ENCODE results near the gene NUP62. TPM values are rescaled to one million over a fixed set of nuclear protein-coding genes. Genes with fewer than 3 reads are reported as not detected.
A peak's percentile ranks its signal among the peaks of the same experiment; 100 is the strongest.
"Not testable (repeated sequence)": the region's sequence is repeated elsewhere in the genome, so short reads cannot be mapped to it uniquely, and the experiment has no call there.

Gene NUP62, protein sequence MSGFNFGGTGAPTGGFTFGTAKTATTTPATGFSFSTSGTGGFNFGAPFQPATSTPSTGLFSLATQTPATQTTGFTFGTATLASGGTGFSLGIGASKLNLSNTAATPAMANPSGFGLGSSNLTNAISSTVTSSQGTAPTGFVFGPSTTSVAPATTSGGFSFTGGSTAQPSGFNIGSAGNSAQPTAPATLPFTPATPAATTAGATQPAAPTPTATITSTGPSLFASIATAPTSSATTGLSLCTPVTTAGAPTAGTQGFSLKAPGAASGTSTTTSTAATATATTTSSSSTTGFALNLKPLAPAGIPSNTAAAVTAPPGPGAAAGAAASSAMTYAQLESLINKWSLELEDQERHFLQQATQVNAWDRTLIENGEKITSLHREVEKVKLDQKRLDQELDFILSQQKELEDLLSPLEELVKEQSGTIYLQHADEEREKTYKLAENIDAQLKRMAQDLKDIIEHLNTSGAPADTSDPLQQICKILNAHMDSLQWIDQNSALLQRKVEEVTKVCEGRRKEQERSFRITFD
- polyA plus RNA-seq (2012; ENCODE audit: missing spikeins), result 40.0 TPM

DNA sequence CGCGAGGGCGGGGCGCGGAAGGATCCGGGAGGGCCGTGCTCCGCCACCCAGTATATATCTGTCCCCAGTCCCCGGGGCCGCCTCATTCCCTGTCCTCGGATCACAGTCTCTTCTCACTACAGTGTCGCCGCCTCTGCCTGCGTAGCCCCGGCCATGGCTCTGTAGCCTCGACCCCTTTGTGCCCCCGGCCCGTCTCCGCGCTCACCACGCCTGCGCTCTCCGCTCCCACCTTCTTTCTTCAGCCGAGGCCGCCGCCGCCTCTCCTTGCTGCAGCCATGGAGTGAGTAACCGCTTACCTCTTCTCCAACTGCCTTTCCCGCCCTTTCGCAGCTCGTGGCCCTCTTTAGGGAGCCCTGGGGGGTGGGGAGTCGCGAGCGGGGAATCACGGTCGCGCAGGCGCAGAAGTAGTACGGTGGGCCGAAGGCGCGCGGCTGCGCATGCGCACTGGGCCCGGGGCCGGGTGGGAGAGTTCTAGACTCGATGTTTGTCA lies at the start of gene NUP62, which contains the start of gene ATF5:
TSS of gene NUP62 (minus strand) at position 384 of the 490 bp plus-strand sequence. CDS start 19,697 bp downstream, outside the sequence.
TSS of gene ATF5 (plus strand) at position 85 of the 490 bp plus-strand sequence. CDS start 1,646 bp downstream, outside the sequence.
- TF ChIP-seq TAF1 (IDR thresholded peaks at IDR 0.05; ENCODE audit: borderline replicate concordance, low read depth, low read length) (peak; percentile 96), POLR2A (IDR thresholded peaks at IDR 0.05; ENCODE audit: low read depth, low read length) (peak; percentile 98), POLR2AphosphoS5 (IDR thresholded peaks at IDR 0.05; ENCODE audit: low read depth, low read length) (peak; percentile 96)
- FAIRE-seq (peak; percentile 94), DNase-seq (ENCODE audit: insufficient read length) (peak; percentile 93)

DNA sequence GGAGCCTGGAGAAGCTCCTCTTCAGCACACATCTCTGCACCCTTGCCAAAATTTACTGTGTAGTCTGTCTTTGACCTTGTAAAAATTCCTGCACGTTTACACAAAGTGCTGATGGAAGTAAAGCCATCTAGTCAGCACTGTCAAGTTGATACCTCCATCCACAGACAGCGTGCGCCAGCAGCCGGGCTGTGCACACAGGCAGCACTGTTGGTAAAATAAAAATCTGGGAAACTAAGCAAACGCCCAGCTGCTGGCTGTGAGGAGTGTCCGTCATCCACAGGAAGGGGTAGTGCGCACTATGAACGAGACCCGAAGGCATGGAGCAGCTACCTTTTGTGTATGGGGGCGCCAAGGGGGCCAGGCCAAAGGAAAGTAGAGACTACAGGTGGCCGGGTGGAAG lies 49.0 kb upstream of the NUP62 start:
- DNase-seq (ENCODE audit: insufficient read length) (no peak), FAIRE-seq (no peak)
- no peak for TF ChIP-seq POLR2A (IDR thresholded peaks at IDR 0.05; ENCODE audit: low read depth, low read length)
- no peak for TF ChIP-seq POLR2AphosphoS5 (IDR thresholded peaks at IDR 0.05; ENCODE audit: low read depth, low read length)
- no peak for TF ChIP-seq TAF1 (IDR thresholded peaks at IDR 0.05; ENCODE audit: borderline replicate concordance, low read depth, low read length)

DNA sequence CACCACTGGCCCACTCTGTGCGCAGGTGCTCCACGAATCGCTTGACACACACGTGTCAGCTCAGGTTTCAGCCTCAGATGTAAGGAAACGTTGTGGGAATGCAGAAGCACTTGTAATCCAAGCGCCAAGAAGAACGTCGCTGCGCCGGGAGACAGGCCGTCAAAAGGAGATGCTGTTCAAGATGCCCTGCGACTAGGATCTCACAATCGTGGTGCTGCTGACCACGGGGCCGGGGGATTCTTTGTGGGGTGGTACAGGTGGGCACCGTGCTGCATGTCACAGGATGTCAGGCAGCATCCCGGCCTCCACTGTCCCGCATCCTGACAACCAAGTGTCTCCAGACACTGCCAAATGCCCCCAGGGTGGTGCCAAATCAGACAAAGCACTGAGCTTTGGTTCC lies 48.6 kb upstream of the NUP62 start:
- TF ChIP-seq TAF1 (IDR thresholded peaks at IDR 0.05; ENCODE audit: borderline replicate concordance, low read depth, low read length), result no peak
- no peak for TF ChIP-seq POLR2AphosphoS5 (IDR thresholded peaks at IDR 0.05; ENCODE audit: low read depth, low read length)
- no peak for TF ChIP-seq POLR2A (IDR thresholded peaks at IDR 0.05; ENCODE audit: low read depth, low read length)
- DNase-seq (ENCODE audit: insufficient read length) (no peak), FAIRE-seq (no peak)

DNA sequence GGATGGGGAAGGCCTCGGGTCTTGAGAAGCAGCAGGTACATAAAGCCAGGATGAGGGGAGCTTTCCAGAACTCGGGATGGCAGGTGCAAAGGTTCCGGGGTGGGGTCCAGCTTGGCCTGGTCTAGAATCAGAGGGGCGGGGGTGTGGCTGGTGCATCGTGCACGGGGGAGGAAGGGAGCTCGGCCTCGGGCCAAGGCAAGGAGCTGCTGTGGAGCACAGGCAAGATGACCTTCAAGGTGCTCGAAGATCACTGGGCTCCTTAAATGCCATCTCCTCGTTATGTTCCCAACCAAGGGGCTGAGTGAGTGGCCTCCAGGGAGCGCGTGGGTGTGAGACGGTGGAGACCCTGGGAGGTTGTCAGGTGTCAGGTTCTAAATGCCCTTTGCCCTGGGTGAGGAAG lies 47.8 kb upstream of the NUP62 start:
- no peak for FAIRE-seq
- no peak for DNase-seq (ENCODE audit: insufficient read length)
- TF ChIP-seq POLR2AphosphoS5 (IDR thresholded peaks at IDR 0.05; ENCODE audit: low read depth, low read length) (no peak), TAF1 (IDR thresholded peaks at IDR 0.05; ENCODE audit: borderline replicate concordance, low read depth, low read length) (no peak)

DNA sequence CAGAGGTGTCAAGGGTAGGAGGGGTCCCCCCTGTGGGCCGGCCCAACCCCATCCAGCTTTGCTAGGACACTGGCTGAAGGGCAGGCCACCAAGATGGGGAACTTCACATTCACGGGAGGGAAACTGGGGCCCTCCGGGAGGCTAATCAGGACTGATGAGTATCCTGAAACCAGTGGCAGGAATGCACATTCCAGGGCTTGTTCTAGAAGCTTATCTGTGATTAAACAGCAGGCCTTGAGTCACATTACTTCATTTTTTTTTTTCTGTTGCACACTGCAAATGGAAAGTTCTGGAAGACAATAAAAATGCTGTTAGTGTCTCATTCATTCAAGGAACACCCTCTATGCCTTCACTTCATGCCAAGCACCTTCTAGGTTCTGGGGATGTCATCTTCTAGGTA lies 47.2 kb upstream of the NUP62 start:
- no peak for DNase-seq (ENCODE audit: insufficient read length)
- TF ChIP-seq POLR2A (IDR thresholded peaks at IDR 0.05; ENCODE audit: low read depth, low read length) (no peak), POLR2AphosphoS5 (IDR thresholded peaks at IDR 0.05; ENCODE audit: low read depth, low read length) (no peak)
- no peak for FAIRE-seq

DNA sequence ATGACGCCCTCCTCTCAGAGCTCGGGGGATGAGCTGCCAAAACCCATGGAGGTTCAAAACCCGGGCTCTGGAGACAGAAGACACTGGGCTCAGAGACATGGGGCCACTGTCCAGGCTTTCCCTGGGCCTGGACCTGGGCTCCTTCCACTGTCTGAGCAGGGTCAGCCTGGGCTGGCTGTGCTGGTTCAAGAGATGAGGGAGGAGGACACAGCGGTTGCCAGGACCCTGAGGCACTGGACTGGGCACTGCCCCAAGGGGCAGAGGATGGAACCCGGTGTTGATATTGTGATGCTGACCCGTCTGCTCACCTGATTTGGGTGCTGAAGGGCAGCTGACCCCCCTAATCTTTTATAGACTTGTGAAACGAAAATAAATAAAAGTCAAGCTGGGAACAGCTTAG lies 45.7 kb upstream of the NUP62 start:
- TF ChIP-seq POLR2A (IDR thresholded peaks at IDR 0.05; ENCODE audit: low read depth, low read length) (no peak), TAF1 (IDR thresholded peaks at IDR 0.05; ENCODE audit: borderline replicate concordance, low read depth, low read length) (no peak)
- FAIRE-seq, result no peak
- no peak for DNase-seq (ENCODE audit: insufficient read length)

DNA sequence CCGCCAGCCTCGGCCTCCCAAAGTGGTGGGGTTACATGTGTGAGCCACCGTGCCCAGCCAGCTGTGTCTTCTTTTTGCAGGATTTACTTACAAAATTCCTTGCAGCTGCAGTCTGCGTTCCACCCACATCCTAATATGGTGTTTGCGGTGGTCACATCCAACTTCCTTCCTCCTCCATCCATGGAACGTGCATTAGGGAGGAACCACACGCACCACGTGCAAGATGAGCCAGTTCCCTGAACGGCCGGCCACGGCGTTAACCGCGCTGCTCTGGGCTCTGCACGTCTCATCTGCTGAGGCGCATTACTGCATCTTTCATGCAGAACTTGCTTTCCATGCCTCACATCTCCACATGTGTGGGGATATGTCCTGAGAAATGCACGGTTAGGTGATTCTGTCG lies 44.7 kb upstream of the NUP62 start:
- DNase-seq (ENCODE audit: insufficient read length) (no peak), FAIRE-seq (no peak)
- no peak for TF ChIP-seq POLR2AphosphoS5 (IDR thresholded peaks at IDR 0.05; ENCODE audit: low read depth, low read length)
- TF ChIP-seq TAF1 (IDR thresholded peaks at IDR 0.05; ENCODE audit: borderline replicate concordance, low read depth, low read length), result no peak
- TF ChIP-seq POLR2A (IDR thresholded peaks at IDR 0.05; ENCODE audit: low read depth, low read length), result no peak

DNA sequence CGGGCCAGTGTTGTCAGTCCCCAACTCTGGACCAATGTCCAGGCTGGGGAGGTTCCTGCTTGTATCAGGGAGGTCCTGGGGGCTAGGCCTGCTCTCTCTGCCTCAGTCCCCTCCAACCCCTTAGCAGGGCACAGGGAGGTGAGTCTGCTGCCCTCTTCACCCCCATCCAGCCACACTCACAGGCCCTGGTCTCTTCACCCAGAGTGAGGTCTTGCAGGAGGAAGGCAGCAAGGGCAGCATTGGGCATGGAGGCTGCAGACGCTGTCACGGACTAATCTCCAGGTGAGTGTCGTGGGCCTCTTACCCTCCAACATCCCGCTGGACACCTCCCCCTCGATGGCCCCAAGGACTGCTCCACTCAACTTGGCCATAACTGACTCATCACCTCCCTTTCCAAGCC lies 43.5 kb upstream of the NUP62 start:
- TF ChIP-seq TAF1 (IDR thresholded peaks at IDR 0.05; ENCODE audit: borderline replicate concordance, low read depth, low read length) (no peak), POLR2A (IDR thresholded peaks at IDR 0.05; ENCODE audit: low read depth, low read length) (no peak), POLR2AphosphoS5 (IDR thresholded peaks at IDR 0.05; ENCODE audit: low read depth, low read length) (no peak)
- DNase-seq (ENCODE audit: insufficient read length) (no peak), FAIRE-seq (no peak)

DNA sequence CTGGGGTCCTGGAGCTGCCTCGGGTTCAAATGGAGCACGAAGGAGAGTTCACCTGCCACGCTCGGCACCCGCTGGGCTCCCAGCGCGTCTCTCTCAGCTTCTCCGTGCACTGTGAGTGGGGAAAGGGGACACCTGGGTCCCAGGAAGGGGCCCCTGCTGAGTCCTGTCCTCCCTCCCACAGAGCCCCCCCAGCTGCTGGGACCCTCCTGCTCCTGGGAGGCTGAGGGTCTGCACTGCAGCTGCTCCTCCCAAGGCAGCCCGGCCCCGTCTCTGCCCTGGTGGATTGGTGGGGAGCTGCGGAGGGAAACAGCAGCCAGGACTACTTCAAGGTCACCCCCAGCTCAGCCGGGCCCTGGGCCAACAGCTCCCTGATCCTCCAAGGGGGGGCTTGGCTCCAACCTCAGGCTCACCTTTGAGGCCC lies 42.7 kb upstream of the NUP62 start:
- no peak for DNase-seq (ENCODE audit: insufficient read length)
- FAIRE-seq, result no peak
- TF ChIP-seq TAF1 (IDR thresholded peaks at IDR 0.05; ENCODE audit: borderline replicate concordance, low read depth, low read length), result no peak
- TF ChIP-seq POLR2AphosphoS5 (IDR thresholded peaks at IDR 0.05; ENCODE audit: low read depth, low read length), result no peak
- TF ChIP-seq POLR2A (IDR thresholded peaks at IDR 0.05; ENCODE audit: low read depth, low read length), result no peak

DNA sequence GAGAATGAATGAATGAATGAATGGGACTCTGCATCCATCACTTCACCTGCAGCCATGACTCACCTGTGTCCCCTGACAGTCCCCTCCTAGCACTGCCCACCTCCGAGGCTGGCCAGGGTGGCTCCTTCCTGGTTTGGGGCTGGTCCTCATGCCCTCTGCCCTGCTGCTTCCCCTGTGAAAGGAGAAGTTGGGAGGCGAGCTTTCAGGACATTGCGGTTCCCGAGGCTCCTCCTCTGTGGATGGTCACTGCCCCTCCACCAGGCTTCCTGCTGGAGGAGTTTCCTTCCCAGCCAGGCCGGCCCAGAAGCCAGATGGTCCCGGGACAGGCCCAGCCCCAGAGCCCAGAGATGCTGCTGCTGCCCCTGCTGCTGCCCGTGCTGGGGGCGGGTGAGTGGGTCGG lies 40.1 kb upstream of the NUP62 start:
- not testable (repeated sequence) for DNase-seq (ENCODE audit: insufficient read length); FAIRE-seq

DNA sequence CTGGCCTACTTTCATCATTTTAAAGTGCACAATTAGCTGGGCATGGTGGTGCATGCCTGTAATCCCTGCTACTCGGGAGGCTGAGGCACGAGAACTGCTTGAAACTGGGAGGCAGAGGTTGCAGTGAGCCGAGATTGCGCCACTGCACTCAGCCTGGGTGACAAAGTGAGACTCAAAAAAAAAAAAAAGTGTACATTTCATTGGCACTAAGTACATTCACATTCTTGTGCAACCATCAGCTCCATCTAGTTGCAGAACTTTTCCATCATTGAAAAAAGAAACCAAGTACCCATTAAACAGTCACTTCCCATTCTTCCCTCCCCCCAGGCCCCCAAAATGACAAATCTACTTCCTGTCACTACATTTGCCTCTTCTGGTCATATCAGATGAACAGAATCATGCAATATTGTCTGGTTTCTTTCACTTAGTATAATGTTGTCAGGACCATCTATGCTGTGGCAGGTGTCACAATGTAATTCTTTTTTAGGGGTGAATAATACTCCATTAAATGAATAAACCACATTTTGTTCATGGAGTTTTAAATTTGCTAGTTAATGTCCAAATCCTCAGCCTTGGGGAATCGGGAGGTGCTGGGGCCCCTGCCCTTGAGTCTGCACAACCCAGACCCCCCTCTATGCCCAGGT lies 39.1 kb upstream of the NUP62 start:
- no peak for TF ChIP-seq POLR2AphosphoS5 (IDR thresholded peaks at IDR 0.05; ENCODE audit: low read depth, low read length)
- no peak for TF ChIP-seq POLR2A (IDR thresholded peaks at IDR 0.05; ENCODE audit: low read depth, low read length)
- TF ChIP-seq TAF1 (IDR thresholded peaks at IDR 0.05; ENCODE audit: borderline replicate concordance, low read depth, low read length), result no peak
- FAIRE-seq, result no peak
- no peak for DNase-seq (ENCODE audit: insufficient read length)

DNA sequence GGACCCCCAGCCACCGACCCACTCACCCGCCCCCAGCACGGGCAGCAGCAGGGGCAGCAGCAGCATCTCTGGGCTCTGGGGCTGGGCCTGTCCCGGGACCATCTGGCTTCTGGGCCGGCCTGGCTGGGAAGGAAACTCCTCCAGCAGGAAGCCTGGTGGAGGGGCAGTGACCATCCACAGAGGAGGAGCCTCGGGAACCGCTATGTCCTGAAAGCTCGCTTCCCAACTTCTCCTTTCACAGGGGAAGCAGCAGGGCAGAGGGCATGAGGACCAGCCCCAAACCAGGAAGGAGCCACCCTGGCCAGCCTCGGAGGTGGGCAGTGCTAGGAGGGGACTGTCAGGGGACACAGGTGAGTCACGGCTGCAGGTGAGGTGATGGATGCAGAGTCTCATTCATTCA lies 31.7 kb upstream of the NUP62 start, which contains the start of gene SIGLEC11:
TSS of gene SIGLEC11 (minus strand) at position 193 of the 400 bp plus-strand sequence. CDS start at position 102, 91 bp downstream.
- FAIRE-seq, result not testable (repeated sequence)

DNA sequence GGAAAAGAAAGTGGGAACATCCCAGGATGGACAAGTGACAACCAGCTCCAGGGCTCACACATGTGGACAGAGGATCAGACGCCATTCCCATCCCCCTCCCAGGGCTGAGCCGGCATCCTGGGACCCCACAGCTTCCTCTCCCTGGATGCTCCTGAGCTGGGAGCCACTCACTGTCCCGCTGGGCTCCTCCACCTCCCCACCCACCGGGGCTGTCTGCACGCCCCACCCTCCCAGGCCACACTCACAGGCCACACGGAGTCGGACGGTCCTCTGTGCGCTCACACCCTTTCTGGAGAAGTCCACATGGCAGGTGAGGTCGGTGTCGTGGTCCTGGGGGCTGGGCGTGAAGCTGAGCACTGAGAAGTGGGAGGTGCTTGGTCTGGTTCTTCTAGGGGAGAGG lies 30.6 kb upstream of the NUP62 start:
- not testable (repeated sequence) for FAIRE-seq; DNase-seq (ENCODE audit: insufficient read length)

More for the DNA sequence above, 31.7 kb upstream of the NUP62 start, which contains the start of gene SIGLEC11:
- DNase-seq (ENCODE audit: insufficient read length), result not testable (repeated sequence)

DNA sequence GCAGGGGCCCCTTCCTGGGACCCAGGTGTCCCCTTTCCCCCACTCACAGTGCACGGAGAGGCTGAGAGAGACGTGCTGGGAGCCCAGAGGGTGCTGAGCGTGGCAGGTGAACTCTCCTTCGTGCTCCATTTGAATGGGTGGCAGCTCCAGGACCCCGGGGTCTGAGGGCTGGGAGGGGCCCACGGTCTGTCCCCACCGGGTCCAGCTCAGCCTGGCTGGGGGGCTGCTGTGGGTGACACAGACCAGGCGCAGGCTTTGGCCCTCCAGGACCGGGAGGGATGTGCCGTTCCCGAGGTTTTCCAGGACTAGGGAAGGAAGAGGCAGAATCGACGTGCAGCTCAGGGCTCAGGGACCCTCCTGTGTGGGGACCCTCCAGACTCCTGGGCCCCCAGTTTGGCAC lies 29.3 kb upstream of the NUP62 start:
- DNase-seq (ENCODE audit: insufficient read length); FAIRE-seq: not testable (repeated sequence)

DNA sequence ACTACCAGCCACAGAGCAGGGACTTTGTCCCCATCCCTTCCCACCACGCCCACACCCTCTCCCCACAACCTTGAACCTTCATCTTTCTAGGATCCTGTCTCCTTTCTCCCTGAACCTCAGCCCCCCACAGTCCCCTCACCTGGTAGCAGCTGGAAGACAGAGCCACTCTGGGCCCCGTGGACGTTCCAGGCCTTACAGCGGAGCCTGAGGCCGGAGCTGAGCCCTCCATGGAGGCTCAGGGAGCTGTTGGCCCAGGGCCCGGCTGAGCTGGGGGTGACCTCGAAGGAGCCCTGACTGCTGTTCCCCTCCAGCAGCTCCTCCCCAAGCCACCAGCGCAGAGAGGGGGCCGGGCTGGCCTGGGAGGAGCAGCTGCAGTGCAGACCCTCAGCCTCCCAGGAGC lies 28.8 kb upstream of the NUP62 start:
- not testable (repeated sequence) for FAIRE-seq; DNase-seq (ENCODE audit: insufficient read length)
